Endometrium (tissue), 2 donors: ENCODE data around the gene FETUB.

ENCODE experiments used
- FAIRE-seq: peaks from 2 replicates; lab custom pipeline; 2012; peaks lifted over from hg19 to GRCh38; lab: Jason Lieb, UNC
- donor health status: control.
- donor health status: control.

The FETUB gene, protein sequence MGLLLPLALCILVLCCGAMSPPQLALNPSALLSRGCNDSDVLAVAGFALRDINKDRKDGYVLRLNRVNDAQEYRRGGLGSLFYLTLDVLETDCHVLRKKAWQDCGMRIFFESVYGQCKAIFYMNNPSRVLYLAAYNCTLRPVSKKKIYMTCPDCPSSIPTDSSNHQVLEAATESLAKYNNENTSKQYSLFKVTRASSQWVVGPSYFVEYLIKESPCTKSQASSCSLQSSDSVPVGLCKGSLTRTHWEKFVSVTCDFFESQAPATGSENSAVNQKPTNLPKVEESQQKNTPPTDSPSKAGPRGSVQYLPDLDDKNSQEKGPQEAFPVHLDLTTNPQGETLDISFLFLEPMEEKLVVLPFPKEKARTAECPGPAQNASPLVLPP

GRCh38 chr3:186639778-186640472 is at the start of gene FETUB:
TSS of gene FETUB (plus strand) at chr3:186640399. CDS start at chr3:186640461, 62 bp downstream.
- no peak for FAIRE-seq

DNA sequence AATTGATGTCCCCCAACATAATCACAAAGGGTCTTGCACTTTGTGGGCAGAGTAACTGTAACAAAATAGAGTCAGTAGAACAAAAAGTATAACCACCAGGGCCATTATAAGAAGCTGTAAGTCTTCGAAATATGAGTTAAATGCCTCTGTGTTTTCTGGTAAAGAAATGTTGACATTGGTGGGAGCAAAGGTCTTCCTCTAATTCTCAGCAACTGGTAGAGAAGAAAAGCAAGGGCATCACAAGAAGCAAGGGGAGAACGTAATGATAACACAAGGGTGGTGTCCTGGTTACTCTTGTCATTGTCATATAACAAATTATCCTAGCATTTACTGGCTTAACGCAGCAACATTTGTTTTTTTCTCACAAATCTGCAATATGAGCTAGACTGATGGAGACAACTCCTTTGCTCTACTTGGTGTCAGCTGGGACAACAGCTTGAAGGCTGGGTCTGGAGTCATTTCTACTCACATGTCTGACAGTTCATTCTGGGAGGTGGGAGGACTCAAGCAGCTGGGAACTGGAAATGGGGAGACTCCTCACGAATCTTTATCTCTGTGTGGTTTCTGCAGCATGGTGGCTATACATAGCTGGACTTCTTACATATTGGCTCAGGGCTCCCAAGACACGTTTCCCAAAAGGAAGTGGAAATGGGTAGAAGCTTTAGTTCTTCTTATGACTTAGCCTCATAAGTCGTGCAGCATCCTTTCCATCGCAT is 49.5 kb upstream of the FETUB start:
- FAIRE-seq, result no peak

DNA sequence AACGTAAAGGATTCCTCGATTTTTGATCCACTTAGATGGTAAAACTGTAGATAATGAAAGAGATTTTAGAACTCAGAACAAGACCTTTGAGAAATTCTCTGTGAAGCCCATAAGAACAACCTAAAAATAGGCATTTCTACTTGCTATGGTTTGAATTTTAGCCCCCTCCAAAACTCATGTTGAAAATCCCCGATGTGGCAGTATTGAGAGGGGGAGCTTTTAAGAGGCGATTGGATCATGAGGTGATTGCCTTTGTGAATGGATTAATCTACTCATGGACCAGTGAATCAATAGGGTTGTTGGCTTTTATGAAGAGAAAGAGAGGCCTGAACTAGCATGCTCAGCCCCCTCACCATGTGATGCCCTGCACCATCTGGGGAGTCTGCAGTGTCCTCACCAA is 47.5 kb upstream of the FETUB start:
- FAIRE-seq, result no peak

DNA sequence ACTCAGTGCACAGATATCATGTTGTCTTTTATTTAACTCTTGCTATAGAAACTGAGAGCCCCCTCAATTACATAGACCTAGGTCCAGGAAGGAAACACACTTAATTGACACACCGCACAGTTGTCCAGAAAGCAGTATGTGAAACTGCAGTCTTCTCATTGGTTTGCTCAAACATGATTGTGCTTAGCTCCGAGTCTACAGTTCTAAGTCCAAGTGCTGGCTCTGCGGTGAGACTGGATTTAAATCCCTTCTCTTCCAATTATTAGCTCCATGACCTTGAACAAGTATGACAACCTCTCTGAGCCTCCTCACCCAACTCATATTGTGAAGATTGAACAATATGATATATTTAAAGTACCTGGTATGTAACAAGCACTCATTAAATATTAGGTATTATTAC is 46.3 kb upstream of the FETUB start:
- no peak for FAIRE-seq

DNA sequence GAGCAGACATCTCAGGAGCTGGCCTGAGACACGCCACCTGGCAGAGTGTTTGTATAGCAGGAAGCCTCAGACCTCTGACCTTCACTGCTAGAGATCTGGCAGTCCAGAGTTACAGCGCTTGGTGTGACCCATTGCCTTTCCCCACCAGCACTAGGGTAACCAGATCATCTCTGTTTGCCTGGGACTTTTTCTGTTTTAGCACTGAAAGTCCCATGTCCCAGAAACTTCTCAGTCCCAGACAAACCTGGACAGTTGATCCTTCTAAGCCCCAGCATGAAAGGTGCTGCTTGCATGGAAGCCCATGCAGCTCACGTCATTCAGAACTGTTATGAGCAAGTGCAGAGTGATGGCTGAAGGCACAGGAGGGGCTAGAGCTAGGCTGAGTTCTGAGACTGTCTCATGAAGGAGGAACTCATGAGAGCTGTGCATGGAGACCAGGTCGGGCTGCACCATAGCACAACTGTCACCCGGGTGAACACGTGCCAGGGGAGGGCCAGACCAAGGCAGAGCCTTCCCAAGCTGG is 45.5 kb upstream of the FETUB start:
- FAIRE-seq, result no peak

- FAIRE-seq, result no peak
Measured at GRCh38 chr3:186596568-186597287, 43.5 kb upstream of the FETUB start.

DNA sequence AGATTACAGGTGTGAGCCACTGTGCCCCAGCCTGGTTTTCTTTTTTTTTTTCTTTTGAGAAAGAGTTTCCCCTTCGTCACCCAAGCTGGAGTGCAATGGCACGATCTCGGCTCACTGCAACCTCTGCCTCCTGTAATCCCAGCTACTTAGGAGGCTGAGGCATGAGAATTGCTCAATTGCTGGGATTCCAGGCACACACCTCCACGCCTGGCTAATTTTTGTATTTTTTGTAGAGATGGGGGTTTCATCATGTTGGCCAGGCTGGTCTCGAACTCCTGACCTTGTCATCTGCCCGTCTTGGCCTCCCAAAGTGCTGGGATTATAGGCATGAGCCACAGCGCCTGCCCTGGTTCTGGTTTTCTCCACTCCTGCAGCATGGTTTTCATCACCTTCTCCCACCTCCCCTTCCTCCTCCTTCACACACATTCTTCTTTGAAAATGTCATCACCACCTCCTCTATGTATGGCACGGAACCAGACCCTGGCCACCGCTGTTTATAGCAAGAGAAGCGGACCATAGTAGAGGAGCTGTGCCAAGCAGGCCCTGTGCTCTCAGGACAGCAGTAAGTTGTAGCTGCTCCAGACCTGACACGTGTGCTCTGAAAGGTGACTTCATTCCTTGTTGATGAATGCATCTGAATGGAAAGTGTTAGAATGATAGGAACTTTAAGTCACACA is 42.0 kb upstream of the FETUB start:
- no peak for FAIRE-seq

DNA sequence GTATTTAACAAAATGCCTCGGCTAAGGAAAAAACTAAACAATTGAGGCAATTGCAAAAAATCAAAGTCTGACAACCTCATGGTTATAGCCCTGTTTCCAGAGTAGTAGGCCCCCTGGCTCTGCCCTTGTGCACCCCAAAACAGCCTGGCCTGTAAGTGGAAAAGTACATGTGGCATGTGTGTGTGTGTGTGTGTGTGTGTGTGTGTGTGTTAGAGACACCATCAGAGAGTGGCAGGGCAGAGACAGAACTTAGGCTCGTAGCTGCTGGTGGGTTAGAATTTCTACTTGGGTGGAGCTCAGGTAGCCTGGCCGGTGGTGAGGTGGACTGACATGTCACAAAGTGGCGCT is 41.4 kb upstream of the FETUB start:
- FAIRE-seq, result no peak

GRCh38 chr3:186599142-186599784 is 40.9 kb upstream of the FETUB start:
- no peak for FAIRE-seq

DNA sequence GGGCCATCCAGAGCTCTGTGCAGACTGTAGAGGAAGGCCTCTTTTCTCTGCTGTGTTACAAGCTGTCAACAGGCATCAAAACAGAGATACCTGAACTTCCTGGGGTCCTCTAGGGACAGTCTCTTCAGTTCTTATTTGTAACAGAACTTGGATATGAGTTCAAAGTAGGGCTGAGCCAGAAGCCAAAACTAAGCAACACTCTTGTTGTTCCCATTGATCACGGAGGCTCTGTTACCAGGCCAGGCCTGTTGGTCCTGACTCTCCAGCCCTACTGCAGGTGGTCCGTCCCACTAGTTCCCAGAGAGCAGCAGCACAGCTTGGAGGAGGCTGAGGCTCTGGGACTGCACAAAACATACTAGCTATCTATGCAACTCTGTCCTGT is 40.4 kb upstream of the FETUB start:
- FAIRE-seq, result no peak

DNA sequence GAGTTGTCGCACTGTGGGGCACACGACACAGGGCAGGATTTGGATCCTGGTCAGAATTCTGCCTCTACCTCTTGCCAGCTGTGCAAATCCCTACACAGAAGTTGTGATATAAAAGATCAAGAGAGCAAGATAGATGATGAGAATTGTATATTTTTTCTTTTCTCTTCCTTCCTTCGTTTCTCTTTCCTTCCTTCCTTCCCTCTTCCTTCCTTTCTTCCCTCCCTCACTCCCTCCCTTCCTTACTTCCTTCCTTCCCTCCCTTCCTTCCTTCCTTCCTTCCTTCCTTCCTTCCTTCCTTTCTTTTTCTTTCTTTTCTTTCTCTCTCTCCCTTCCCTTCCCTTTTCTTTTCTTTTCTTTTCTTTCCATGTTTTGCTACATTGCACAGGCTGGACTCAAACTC is 39.3 kb upstream of the FETUB start:
- FAIRE-seq, result no peak

- no peak for FAIRE-seq
Measured at GRCh38 chr3:186603159-186603558, 37.0 kb upstream of the FETUB start.

GRCh38 chr3:186605078-186605477 is 35.1 kb upstream of the FETUB start:
- no peak for FAIRE-seq

DNA sequence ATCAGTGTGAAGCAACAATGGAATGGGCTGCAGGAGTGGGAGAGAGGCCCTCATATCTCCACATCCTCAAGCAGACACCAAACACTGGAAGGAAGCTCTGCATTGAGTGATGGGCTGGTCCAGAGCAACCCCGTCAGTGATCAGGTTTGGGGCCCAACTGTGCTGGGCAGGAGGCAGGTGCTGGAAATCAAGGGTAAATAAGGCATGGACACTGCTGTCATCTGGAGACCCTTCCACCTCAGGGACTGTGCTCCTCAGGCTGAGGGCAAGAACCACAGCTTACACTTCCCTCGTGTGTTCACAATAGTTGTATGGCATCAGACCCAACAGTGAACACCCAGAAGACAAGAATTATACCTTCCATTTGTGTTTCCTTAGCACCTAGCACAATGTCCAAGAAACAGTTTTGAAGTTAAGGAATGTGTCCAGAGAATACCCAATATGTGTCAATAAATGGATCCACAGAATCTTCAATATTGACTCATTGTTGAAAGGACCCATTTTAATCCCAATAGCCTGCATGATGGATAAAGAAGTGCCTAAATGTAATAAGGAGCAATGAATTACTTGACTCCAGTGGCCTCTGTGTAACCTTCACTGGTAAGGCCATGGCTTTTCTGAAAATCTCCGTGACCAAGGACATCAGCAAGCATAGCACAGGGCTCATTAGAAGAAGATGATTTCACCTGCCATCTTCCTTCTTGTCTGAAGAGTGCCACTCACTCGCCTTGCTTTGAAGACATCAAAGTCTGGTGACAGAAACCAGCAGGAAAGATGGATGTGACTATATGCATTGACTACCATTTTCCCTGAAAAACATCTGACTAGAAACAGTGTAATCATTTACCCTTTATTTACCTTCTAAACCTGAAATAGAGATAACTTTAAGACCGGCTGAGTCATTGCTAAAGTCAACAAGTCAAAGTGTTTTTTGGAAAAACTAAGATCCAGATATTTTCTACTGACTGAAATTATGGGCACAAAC is 34.3 kb upstream of the FETUB start:
- no peak for FAIRE-seq

GRCh38 chr3:186608624-186609215 is 31.5 kb upstream of the FETUB start:
- no peak for FAIRE-seq

- FAIRE-seq, result no peak
Measured at GRCh38 chr3:186609247-186609868, 30.8 kb upstream of the FETUB start.

- no peak for FAIRE-seq
Measured at GRCh38 chr3:186612065-186612464, 28.1 kb upstream of the FETUB start.

GRCh38 chr3:186612721-186613636 is 27.2 kb upstream of the FETUB start, which contains the start of gene AHSG:
TSS of gene AHSG (plus strand) at chr3:186613060. CDS start at chr3:186613142, 82 bp downstream.
- no peak for FAIRE-seq
